Measurements from ENCODE around the gene MGAM2.

DNA sequence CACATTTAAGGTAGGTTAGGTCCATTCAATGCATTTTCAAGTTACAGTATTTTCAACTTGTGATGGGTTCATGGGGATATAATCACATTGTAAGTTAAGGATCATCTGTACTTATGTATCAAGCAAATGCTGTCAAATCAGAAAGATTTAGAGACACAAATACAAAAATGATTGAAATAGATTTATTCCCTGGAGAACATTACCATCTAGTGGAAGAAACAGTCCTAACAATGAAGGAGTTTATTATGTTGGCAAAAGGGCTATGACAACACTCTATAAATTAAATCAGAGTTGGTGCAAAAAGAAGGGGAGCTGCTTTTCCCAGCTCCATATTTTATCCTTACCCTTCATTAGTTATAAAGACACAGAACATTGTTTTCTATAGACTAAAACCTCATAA lies 77.3 kb downstream of the MGAM2 start:
- no peak for TF ChIP-seq POLR2AphosphoS5 (IDR thresholded peaks at IDR 0.05)
- TF ChIP-seq, protein P1, sequence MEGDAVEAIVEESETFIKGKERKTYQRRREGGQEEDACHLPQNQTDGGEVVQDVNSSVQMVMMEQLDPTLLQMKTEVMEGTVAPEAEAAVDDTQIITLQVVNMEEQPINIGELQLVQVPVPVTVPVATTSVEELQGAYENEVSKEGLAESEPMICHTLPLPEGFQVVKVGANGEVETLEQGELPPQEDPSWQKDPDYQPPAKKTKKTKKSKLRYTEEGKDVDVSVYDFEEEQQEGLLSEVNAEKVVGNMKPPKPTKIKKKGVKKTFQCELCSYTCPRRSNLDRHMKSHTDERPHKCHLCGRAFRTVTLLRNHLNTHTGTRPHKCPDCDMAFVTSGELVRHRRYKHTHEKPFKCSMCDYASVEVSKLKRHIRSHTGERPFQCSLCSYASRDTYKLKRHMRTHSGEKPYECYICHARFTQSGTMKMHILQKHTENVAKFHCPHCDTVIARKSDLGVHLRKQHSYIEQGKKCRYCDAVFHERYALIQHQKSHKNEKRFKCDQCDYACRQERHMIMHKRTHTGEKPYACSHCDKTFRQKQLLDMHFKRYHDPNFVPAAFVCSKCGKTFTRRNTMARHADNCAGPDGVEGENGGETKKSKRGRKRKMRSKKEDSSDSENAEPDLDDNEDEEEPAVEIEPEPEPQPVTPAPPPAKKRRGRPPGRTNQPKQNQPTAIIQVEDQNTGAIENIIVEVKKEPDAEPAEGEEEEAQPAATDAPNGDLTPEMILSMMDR (IDR thresholded peaks at IDR 0.05): peak; percentile 7 to 42 (median 39)

All from transverse colon (tissue), 4 donors.